ENCODE measurements around the gene PRG3. TPM values are rescaled to one million over a fixed set of nuclear protein-coding genes. Genes with fewer than 3 reads are reported as not detected.

Gene PRG3
- total RNA-seq, 6 experiments from 2014 or later: not detected

GRCh38 chr11:57348636-57349313, 32.2 kb downstream of the PRG3 start:
- Histone ChIP-seq H3K36me3 (no peaks in the 10 kb centered on the region), H3K4me1 (no peaks in the 10 kb centered on the region), H3K27ac (no peak overlapping the region), H3K9me3 (no peaks in the 10 kb centered on the region), H3K4me3 (no peak overlapping the region), H3K27me3 (no peaks in the 10 kb centered on the region)
- intact Hi-C loops (cut with DNase I): loop anchor here (10.0 kb wide), 2 partner anchors 136 to 296 kb away; partner anchors contain the start of gene YPEL4 (in 2 of the 2)
- WGBS (ENCODE audit: insufficient coverage, low coverage, low lambda C conversion rate, missing lambda C conversion rate): 74% methylated on average over 8 of the region's 14 CpGs
- no peak for ATAC-seq
- TF ChIP-seq CTCF (IDR thresholded peaks at IDR 0.05) (no peak), POLR2A (IDR thresholded peaks at IDR 0.05) (no peak)
- no peak for DNase-seq

GRCh38 chr11:57348052-57348451, 32.9 kb downstream of the PRG3 start:
- Histone ChIP-seq H3K36me3 (no peaks in the 10 kb centered on the region), H3K4me1 (no peaks in the 10 kb centered on the region), H3K27ac (no peak overlapping the region), H3K4me3 (no peak overlapping the region), H3K27me3 (no peaks in the 10 kb centered on the region), H3K9me3 (no peaks in the 10 kb centered on the region)
- no peak for ATAC-seq
- no peak for DNase-seq
- no CpG with 5 or more reads among the region's 7 CpGs for WGBS (ENCODE audit: insufficient coverage, low coverage, low lambda C conversion rate, missing lambda C conversion rate)
- intact Hi-C loops (cut with DNase I): loop anchor here (10.0 kb wide), 2 partner anchors 137 to 297 kb away; partner anchors contain the start of gene YPEL4 (in 2 of the 2)
- no peak for TF ChIP-seq CTCF (IDR thresholded peaks at IDR 0.05)
- TF ChIP-seq POLR2A (IDR thresholded peaks at IDR 0.05): no peak

- no peak overlapping the region for H3K27ac ChIP-seq
- TF ChIP-seq POLR2A (IDR thresholded peaks at IDR 0.05) (no peak), CTCF (IDR thresholded peaks at IDR 0.05) (no peak)
- ATAC-seq: no peak
- H3K4me1 ChIP-seq: no peaks in the 10 kb centered on the region
- no peaks in the 10 kb centered on the region for H3K9me3 ChIP-seq
- no peak overlapping the region for H3K4me3 ChIP-seq
- WGBS (ENCODE audit: insufficient coverage, low coverage, low lambda C conversion rate, missing lambda C conversion rate): no CpG with 5 or more reads among the region's 9 CpGs
- no peak for DNase-seq
- no peaks in the 10 kb centered on the region for H3K27me3 ChIP-seq
- H3K36me3 ChIP-seq: no peaks in the 10 kb centered on the region
- intact Hi-C loops (cut with DNase I): loop anchor here (10.0 kb wide), 2 partner anchors 137 to 297 kb away; partner anchors contain the start of gene YPEL4 (in 2 of the 2)
These were observed 33.6 kb downstream of the PRG3 start for GRCh38 chr11:57347336-57347735.

GRCh38 chr11:57345555-57346211, 35.3 kb downstream of the PRG3 start:
- Histone ChIP-seq H3K4me1 (no peaks in the 10 kb centered on the region), H3K9me3 (no peaks in the 10 kb centered on the region), H3K36me3 (no peaks in the 10 kb centered on the region), H3K4me3 (no peak overlapping the region), H3K27me3 (no peaks in the 10 kb centered on the region), H3K27ac (no peak overlapping the region)
- intact Hi-C loops (cut with DNase I): loop anchor here (10.0 kb wide), 2 partner anchors 139 to 299 kb away; partner anchors contain the start of gene YPEL4 (in 2 of the 2)
- WGBS (ENCODE audit: insufficient coverage, low coverage, low lambda C conversion rate, missing lambda C conversion rate): 13% methylated on average over 9 of the region's 11 CpGs
- ATAC-seq (peak; percentile 86 to 89 (median 88)), DNase-seq (peak; percentile 51 to 76 (median 59))
- TF ChIP-seq POLR2A (IDR thresholded peaks at IDR 0.05) (no peak), CTCF (IDR thresholded peaks at IDR 0.05) (peak; percentile 68 to 84 (median 81))

Data from right lobe of liver (tissue), 6 donors.